GM12801 (cell line): Measurements from ENCODE around the gene RASAL3.

Experiments used
- CTCF ChIP-seq: IDR thresholded peaks from one replicate; pipeline ENCODE4 v1.5.1; 2011; ENCODE audit warnings: control low read depth; ENCODE audit not compliant: insufficient read length; ENCODE audit errors: extremely low read depth

Gene RASAL3

DNA sequence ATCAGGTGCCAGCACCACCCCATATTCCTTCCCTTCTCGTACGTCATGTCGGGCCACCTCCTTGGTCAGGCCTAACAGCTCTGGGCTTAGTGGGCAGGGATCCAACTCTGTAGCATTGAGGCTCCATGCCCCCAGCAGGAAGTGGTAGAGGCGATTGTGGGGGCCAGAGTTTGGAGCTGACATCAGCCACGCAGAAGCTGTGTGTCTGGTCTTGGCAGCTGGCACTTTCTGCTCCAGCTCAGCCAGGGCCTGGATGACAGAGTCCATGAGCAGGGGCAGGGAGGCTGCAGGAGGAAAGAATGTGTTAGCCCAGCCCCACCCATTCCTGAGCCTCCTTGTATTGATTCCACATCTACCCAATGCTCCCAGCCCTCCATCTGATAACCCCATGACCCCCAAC is 12.0 kb upstream of the RASAL3 start:
- no peak for TF ChIP-seq CTCF

GRCh38 chr19:15475611-15476010 is 11.3 kb upstream of the RASAL3 start:
- TF ChIP-seq CTCF = no peak

DNA sequence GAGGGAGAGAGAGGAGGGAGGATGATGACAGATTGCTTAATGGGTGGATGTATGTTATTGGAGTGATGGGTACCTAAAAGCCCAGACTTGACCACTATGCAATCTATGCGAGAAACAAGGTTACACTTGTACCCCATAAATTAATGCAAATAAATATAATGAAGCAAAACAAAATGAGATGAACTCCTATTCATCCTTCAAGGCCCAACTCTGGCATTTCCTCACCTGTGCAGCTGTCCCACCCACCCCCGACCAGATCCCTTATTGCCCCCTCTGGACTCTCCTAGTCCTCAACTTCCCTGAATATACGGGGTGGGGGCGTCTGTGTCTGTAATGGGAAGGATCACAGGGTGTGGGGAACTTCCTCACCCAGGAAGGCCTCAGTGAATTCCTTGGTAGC is 10.8 kb upstream of the RASAL3 start:
- no peak for TF ChIP-seq CTCF

GRCh38 chr19:15471639-15472101 is 7.3 kb upstream of the RASAL3 start:
- no peak for TF ChIP-seq CTCF

GRCh38 chr19:15469513-15470297 is 5.4 kb upstream of the RASAL3 start:
- no peak for TF ChIP-seq CTCF

- TF ChIP-seq CTCF = no peak
Observed at GRCh38 chr19:15468675-15469512, 4.5 kb upstream of the RASAL3 start.

- TF ChIP-seq CTCF = no peak
Observed at GRCh38 chr19:15467734-15468214, 3.4 kb upstream of the RASAL3 start.
